DMS 273 treated with DMSO at 0.1 percent for 48 hours (cell line): ENCODE measurements around the gene ZMIZ2.
"Not testable (repeated sequence)": the region's sequence is repeated elsewhere in the genome, so short reads cannot be mapped to it uniquely, and the experiment has no call there.

Experiments used
- DNase-seq: peaks from one replicate; lab custom pipeline; 2025; lab: John Stamatoyannopoulos, UW

ZMIZ2 gene

GRCh38 chr7:44775383-44776107, 26.9 kb downstream of the ZMIZ2 start:
- no peak for DNase-seq

DNA sequence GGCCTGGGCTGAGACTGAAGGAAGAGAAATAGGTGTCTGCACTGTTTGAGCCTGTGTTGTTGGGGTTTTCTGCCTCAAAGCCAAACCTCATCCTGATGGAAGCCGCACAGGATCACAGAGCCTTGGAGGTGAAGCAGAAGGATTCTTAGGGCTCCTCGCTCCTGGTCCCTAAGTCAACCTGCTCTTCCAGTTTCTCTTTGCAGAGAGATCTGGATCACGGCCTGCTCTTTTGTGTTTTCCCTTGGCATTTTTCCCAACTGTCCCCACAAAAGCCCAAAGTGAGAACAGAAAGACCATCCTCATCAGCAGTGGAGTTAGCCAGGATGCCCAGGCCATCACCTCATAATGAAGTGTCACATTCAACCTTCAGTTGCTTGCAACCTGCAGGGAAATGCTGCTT, 27.6 kb downstream of the ZMIZ2 start:
- no peak for DNase-seq

GRCh38 chr7:44782460-44782859, 33.8 kb downstream of the ZMIZ2 start:
- DNase-seq = no peak

- DNase-seq = no peak
These were observed 34.8 kb downstream of the ZMIZ2 start for GRCh38 chr7:44783407-44783806.

DNA sequence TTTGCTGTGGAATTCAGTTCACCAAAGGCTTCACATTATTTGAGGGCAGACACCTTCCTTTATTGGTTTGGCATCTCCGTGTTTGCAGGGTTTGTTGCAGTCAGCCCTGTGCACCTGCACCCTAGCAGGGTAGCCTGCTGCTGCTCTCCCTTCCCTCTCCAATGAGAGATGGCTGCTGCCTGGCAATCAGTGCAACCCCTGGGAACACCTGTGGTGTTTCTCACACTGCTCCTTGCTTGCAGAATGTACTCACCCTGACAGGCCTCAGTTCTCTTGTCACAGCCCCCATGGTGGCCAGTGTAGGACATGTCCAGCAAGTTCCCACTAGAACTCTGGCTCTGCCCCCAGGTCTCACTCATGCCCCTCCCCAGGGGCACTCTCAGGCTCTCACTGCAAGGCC, 35.7 kb downstream of the ZMIZ2 start:
- no peak for DNase-seq

DNA sequence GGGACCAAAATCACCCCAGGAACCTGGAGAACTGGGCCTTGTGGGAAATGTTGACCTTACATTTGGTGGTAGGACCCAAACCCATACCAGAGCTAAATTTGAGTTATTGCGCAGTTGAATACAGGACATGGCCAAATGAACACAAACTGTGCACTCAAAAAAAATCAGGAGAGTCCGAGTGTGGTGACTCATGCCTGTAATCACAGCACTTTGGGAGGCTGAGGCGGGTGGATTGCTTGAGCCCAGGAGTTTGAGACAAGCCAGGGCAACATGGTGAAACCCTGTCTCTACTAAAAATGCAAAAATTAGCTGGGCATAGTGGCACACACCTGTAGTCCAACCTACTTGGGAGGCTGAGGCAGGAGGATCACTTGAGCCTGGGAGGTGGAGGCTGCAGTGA, 36.6 kb downstream of the ZMIZ2 start:
- not testable (repeated sequence) for DNase-seq

DNA sequence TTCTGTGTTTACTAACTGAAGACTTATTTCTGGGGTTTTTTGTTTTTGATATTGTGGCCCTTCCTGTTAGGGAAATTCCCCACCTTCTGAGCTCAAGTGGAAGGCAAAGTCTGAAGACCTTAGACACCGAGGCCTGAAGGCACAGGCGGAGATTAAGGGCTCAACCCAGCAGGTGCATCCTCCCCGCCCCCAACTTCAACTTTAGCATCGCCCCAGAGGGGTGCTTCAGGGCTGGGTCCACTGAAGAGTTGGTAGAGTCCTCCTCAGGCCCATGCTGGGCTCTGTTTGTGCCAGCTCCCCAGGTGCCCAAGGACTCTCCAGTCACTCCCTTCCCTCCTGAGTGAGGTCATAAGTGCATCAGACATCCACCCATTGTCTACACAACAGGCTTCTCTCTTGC, 38.4 kb downstream of the ZMIZ2 start:
- no peak for DNase-seq

DNA sequence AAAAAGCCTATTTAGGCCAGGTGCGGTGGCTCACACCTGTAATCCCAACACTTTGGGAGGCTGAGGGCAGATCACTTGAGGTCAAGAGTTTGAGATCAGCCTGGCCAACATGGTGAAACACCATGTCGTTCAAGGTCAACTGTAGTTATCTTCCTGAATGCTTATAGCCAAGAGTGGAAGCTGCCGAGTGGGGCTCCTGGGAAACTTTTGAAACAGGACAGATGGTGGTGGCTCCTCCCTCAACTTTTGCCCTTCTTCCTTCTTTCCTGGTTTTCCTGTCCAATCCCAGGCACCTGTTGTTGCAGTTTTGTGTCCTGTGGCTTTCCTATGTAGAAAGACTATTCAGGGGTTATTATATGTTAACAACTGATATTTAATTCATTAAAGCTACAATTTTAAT, 39.1 kb downstream of the ZMIZ2 start:
- DNase-seq = no peak

DNA sequence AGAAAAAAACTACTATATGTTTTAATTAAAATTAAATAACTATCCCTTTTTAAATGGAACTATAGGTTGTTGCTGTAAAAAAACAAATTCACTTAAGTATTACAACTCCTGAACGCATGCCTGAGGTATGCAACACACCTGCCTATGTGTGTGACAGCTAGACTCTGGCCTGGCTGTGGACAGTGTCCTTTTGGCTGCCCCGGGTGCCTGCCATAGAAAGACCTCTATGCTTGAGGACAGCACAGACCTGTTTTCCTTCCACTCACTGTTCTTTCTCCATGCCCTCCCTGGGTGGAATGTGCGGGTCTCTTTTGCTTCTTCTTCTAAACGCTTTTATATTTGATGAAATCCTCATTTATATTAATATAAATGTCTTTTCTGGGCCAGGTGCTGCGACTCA, 41.3 kb downstream of the ZMIZ2 start:
- DNase-seq = no peak

DNA sequence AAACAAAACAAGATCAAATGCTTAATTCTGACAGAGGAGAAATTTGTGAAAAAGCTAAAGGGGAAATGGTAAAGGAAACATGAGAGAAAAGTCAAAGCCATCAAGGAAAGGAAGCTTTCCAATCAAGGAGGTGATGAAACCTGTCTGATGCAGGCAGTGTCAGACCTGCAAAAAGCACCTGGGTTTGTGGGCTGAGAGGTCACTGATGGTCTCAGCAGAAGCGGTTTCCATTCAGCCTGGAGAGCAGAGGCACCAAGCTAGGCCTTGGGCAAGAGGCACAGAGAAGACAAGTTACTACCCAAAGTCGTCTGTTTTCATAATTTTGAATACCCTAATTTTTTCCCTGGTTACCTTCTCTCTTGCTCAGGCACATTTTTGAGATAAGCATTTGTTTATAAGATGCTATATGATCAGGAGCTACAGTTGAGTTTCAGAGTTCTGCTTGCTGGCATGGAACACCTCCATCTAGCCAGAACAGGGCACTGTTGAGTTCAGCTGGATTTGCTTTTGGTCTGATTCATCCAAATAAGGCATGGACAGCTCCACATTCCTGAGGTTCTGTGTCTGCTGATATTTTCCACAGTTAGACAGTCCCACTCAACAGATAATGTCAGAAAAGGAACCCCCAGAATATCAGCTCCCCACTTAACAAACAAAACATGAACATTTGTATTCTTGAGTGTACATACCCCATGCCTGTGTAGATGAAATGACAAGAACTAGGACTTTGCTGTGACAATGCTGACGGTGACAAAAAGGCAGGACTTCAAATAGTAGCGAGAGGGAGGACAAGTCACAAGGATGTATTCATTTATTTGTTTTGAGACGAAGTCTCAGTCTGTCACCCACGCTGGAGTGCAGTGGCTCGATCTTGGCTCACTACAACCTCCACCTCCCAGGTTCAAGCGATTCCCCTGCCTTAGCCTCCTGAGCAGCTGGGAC, 42.9 kb downstream of the ZMIZ2 start:
- no peak for DNase-seq

DNA sequence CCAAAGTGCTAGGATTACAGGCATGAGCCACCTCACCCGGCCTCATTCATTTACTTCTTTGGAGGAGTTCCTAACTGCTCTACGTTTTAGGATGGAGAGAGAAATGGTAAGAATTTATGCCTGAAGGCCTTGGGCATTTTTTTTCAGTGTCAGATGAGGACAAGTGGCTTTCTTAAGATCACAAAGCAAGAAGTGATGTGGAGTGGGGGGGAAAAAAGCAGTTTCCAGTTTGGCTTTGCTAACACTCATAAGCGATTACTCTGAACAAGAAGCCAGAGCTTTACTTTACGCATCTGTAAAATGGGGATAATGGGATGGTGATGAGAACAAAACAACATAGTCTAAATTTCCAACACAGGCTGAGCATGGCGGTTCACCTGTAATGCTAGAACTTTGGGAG, 45.3 kb downstream of the ZMIZ2 start:
- DNase-seq = no peak

DNA sequence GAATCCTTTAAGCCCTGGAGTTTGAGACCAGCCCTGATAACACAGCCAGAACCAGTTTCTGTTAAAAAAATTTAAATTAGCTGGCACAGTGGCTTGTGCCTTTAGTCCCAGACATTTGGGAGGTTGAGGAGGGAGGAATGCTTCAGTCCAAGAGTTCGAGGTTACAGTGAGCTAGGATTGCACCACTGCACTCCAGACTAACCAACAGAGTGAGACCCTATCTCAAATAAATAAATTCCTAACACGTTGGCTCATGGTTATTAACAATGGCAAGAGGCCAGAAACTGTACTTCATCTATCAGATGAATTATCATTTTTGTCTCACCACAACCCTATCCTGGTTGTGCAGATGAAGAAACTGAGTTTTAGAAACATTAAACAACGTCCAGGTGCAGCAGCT, 45.7 kb downstream of the ZMIZ2 start:
- DNase-seq = no peak

- peak; percentile 64 for DNase-seq
These were observed 47.4 kb downstream of the ZMIZ2 start for GRCh38 chr7:44796034-44796503.

DNA sequence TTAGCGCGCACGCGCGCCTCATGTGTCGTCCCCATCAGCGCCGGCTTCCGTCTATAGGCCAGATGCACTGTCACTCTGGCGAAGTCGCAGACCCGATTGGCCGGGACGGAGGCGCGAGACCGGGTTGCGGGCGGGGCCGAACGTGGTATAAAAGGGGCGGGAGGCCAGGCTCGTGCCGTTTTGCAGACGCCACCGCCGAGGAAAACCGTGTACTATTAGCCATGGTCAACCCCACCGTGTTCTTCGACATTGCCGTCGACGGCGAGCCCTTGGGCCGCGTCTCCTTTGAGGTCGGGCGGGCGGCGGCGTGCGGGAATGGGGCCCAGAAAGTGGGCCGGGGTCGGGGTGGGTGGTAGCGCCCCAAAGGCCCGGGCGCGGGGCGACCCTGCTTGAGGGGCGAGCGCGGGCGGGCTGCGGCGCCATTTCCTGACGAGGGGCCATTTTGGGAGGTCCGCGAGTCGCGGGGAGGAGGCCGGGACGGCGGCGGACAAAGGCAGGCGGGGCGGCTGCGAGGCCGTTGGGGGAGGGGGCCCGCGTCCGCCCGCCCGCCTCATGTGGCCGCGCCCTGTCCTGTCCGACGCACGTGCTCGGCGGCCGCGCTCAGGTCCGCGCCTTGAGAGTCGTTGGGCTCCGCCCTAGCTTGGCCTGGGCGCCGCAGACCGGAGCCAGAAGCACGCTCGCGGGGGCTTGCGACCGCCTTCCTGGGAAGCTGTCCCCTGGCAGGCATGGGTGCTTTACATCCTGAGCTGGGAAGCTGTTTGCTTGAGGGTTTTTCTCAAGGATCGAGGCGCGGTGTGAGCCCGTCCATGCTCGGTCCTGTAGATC, 48.1 kb downstream of the ZMIZ2 start, which contains the start of gene PPIA:
Gene PPIA (plus strand): TSS at position 178 of the 825 bp plus-strand sequence. CDS start 44 bp downstream, at position 222.
- peak; percentile 98 for DNase-seq

DNA sequence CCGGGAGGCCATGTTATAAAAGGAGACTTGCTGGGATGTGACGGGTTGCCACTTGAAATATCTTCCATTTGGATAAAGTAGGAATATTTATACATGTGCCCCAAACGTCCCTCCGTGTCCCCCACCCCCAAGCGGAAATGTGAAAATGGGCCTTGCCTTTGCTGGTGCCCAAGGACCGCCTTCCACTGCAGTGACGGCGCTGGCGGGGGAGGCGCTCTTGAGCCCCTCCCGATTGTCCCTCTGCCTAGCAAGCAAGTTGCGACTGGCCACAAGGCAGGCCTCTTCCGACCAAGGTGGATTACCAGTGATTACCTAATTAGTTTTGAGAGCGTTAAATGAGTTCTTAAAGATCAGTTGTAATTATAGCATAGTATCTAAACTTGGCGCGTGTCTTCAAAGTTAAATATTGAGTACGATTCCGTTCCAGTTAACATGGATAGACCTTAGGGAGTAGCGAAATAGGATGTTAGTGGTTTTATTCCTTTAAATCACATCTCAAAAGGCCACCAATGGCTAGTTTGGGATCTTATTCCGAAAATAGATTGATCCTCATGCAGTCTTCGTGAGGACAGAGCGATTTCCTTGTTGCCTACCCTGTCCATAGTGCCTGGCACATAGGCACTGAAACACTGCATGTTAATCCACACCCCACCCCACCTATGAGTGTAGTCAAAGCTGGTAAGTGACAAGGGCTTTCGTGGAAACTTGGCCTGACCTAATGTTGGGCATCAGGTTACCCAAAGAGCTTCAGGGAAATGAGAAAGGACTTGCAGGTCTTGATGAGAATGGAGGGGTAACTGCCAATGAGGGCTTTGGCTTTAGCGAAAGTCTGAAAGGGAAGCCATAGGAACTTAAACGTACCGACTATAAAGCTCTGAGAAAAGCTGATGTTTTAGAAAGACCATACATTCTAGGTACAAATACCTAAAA, 48.9 kb downstream of the ZMIZ2 start:
- DNase-seq = peak; percentile 70

- DNase-seq = no peak
These were observed 50.1 kb downstream of the ZMIZ2 start for GRCh38 chr7:44798649-44799305.

DNA sequence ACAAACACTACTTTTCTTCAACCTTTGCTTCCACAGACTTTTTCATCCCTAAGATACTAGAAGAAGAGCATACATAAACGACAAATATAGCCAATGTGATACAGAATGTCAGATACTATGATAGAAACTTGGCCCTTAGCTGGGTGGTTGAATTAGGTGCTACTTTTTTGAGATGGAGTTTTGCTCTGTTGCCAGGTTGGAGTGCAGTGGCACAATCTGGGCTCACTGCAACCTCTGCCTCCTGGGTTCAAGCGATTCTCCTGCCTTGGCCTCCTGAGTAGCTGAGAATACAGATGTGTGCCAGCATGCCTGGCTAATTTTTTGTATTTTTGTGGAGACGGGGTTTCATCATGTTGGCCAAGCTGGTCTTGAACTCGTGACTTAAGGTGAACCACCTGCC, 51.3 kb downstream of the ZMIZ2 start:
- no peak for DNase-seq

GRCh38 chr7:44801890-44802289, 53.2 kb downstream of the ZMIZ2 start:
- no peak for DNase-seq

GRCh38 chr7:44802418-44803025, 53.9 kb downstream of the ZMIZ2 start:
- DNase-seq = no peak
